SK-N-SH treated with all-trans-retinoic acid at 6 μM for 48 hours (cell line): ENCODE results near the gene ENGASE.

ENCODE experiments used
- ARNTL ChIP-seq: fragments of 450-650 bp; formaldehyde crosslinking; IDR thresholded peaks from 2 replicates; pipeline ENCODE4 v1.5.0; 2020; ENCODE audit warnings: low read depth, mild to moderate bottlenecking, moderate library complexity, borderline replicate concordance
- CREB5 ChIP-seq: fragments of 250-450 bp; sonication (Bioruptor Pico); IDR thresholded peaks from 2 replicates; pipeline ENCODE4 v1.5.1; 2020; ENCODE audit warnings: low read depth, mild to moderate bottlenecking, moderate library complexity
- ISL1 ChIP-seq: fragments of 250-450 bp; sonication (Bioruptor Pico); IDR thresholded peaks from 2 replicates; pipeline ENCODE4 v2.1.2; 2022; ENCODE audit warnings: mild to moderate bottlenecking, moderate library complexity
- PATZ1 ChIP-seq: fragments of 250-450 bp; sonication (Bioruptor Pico); IDR thresholded peaks from 2 replicates; pipeline ENCODE4 v1.8.0; 2020; ENCODE audit warnings: mild to moderate bottlenecking, moderate library complexity, borderline replicate concordance
- ZC3H10 ChIP-seq: fragments of 250-450 bp; sonication (Bioruptor Pico); IDR thresholded peaks from 2 replicates; pipeline ENCODE4 v1.5.1; 2021; ENCODE audit warnings: mild to moderate bottlenecking, moderate library complexity
- ZFP3 ChIP-seq: fragments of 250-450 bp; sonication (Bioruptor Pico); IDR thresholded peaks from 2 replicates; pipeline ENCODE4 v1.5.0; 2020; ENCODE audit warnings: mild to moderate bottlenecking, moderate library complexity
- ZFP30 ChIP-seq: fragments of 450-650 bp; formaldehyde crosslinking; IDR thresholded peaks from 2 replicates; pipeline ENCODE4 v1.5.0; 2022; ENCODE audit warnings: mild to moderate bottlenecking, moderate library complexity
- TF ChIP-seq, protein P1 (sequence below): fragments of 250-450 bp; sonication (Bioruptor Pico); IDR thresholded peaks from 2 replicates; pipeline ENCODE4 v1.8.0; 2021; ENCODE audit warnings: low read depth, mild to moderate bottlenecking, moderate library complexity, borderline replicate concordance

DNA sequence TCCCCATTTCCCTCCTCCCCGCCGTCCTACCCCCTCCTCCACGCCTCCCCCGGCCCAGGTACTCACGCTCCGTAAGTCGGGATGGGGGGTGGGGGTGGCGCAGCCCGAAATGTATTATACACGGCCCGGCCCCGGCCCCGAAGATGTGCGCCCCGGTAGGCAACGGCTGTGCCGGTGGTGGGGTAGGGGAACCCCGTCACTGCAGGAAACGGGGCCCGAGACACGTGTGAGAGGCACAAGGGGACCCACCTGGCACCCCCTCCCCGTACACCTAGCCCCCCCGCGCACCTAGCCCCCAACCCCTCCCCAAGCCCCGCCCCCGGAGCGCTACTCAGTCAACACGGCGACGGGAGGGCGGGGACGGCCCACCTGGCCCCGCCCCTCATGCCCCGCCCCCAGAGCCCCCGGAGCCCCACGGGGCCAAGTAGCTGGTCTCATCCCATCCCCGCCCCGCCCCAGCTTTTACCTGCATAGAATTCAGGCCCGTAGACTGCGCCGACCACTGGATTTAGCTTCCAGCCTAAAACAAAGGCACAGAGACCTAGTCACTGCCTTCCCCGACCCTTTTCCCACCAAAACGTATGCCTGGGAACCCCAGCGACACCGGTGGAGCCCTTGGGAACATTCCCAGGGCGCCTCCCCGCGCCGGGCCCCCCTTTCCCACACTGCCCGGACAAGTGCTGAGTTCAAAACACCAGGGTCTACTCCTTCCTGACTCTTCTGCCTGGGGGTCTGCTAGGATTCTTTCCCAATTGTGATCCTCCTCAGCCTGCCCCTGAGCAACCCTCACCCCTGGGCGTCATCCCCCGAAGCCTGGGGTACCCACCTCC, 22.8 kb downstream of the ENGASE start:
- TF ChIP-seq ZFP3 (no peak), PATZ1 (CRISPR knock-in tag) (no peak), CREB5 (no peak), ARNTL (CRISPR knock-in tag) (no peak), ZC3H10 (CRISPR knock-in tag) (no peak), ISL1 (no peak), ZFP30 (CRISPR knock-in tag) (no peak)
- TF ChIP-seq, protein P1, sequence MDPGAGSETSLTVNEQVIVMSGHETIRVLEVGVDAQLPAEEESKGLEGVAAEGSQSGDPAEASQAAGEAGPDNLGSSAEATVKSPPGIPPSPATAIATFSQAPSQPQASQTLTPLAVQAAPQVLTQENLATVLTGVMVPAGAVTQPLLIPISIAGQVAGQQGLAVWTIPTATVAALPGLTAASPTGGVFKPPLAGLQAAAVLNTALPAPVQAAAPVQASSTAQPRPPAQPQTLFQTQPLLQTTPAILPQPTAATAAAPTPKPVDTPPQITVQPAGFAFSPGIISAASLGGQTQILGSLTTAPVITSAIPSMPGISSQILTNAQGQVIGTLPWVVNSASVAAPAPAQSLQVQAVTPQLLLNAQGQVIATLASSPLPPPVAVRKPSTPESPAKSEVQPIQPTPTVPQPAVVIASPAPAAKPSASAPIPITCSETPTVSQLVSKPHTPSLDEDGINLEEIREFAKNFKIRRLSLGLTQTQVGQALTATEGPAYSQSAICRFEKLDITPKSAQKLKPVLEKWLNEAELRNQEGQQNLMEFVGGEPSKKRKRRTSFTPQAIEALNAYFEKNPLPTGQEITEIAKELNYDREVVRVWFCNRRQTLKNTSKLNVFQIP (CRISPR knock-in tag) = no peak
